PC-3 (cell line): ENCODE results near the gene CCDC197. TPM values are rescaled to one million over a fixed set of nuclear protein-coding genes. Genes with fewer than 3 reads are reported as not detected.

Source experiments
- ATAC-seq: fragments of 200-7000 bp; cut with Tn5 transposase; 2 replicates; pipeline ENCODE4 v1.9.1; 2020; ENCODE audit warnings: mild to moderate bottlenecking, moderate library complexity
- BruUV-seq: library from RNA; stranded (reverse); fragments of 400-500 nt; replicated peaks from 2 replicates; lab custom pipeline; 2021; lab: Mats Ljungman, UMichigan
- CTCF ChIA-PET: fragments of 300-600 bp; sonication (Branson Sonifier 250); formaldehyde crosslinking; loops from one replicate; lab custom pipeline; 2022; ENCODE audit warnings: antibody characterized with exemption; lab: Charles Lee
- POLR2A ChIA-PET: fragments of 300-600 bp; sonication (Branson Sonifier 250); formaldehyde crosslinking; loops from one replicate; lab custom pipeline; 2022; ENCODE audit warnings: antibody characterized with exemption; ENCODE audit not compliant: unreplicated experiment; lab: Charles Lee
- DNase-seq: peaks from one replicate; pipeline ENCODE4 v3.0.0-alpha.2; 2015
- H2AFZ ChIP-seq: fragments of 300-600 bp; sonication (generic); 2 replicates; pipeline ENCODE4 v1.6.0; 2016; ENCODE audit warnings: antibody characterized with exemption, low read length
- H3F3A ChIP-seq: fragments of 300-600 bp; sonication (generic); one replicate; pipeline ENCODE4 v1.6.0; 2017; ENCODE audit warnings: antibody characterized with exemption, low read length, control low read depth, mild to moderate bottlenecking; ENCODE audit not compliant: unreplicated experiment
- H3K27ac ChIP-seq: fragments of 300-600 bp; sonication (generic); 2 replicates; pipeline ENCODE4 v1.5.1; 2016; ENCODE audit warnings: mild to moderate bottlenecking, low read length
- H3K27me3 ChIP-seq: fragments of 300-600 bp; sonication (generic); 2 replicates; pipeline ENCODE4 v1.6.1; 2016; ENCODE audit warnings: low read length, mixed read lengths
- H3K36me3 ChIP-seq: fragments of 300-600 bp; sonication (generic); 2 replicates; pipeline ENCODE4 v1.6.1; 2016; ENCODE audit warnings: low read depth, mixed run types, low read length, mixed read lengths
- H3K4me1 ChIP-seq: fragments of 300-600 bp; sonication (generic); 2 replicates; pipeline ENCODE4 v1.5.1; 2016; ENCODE audit warnings: low read length; ENCODE audit not compliant: insufficient read depth
- H3K4me2 ChIP-seq: fragments of 300-600 bp; sonication (generic); 2 replicates; pipeline ENCODE4 v1.6.0; 2016; ENCODE audit warnings: low read length
- H3K4me3 ChIP-seq: fragments of 300-600 bp; sonication (generic); 2 replicates; pipeline ENCODE4 v1.5.1; 2016; ENCODE audit warnings: mild to moderate bottlenecking, low read length, mixed read lengths
- H3K79me2 ChIP-seq: fragments of 300-600 bp; sonication (generic); 2 replicates; pipeline ENCODE4 v1.6.1; 2017; ENCODE audit warnings: low read length, mixed read lengths
- H3K9ac ChIP-seq: fragments of 300-600 bp; sonication (generic); 2 replicates; pipeline ENCODE4 v1.6.0; 2016; ENCODE audit warnings: mild to moderate bottlenecking, low read length
- H3K9me2 ChIP-seq: fragments of 300-600 bp; sonication (generic); replicated peaks from 2 replicates; pipeline ENCODE4 v1.6.1; 2016; ENCODE audit warnings: mixed run types, low read length, mixed read lengths
- H3K9me3 ChIP-seq: fragments of 300-600 bp; sonication (generic); 2 replicates; pipeline ENCODE4 v1.6.1; 2016; ENCODE audit warnings: low read length, mixed read lengths
- H4K20me1 ChIP-seq: fragments of 300-600 bp; sonication (generic); 2 replicates; pipeline ENCODE4 v1.6.1; 2016; ENCODE audit warnings: low read length, mixed read lengths
- CTCF ChIP-seq: fragments of 300-600 bp; sonication (generic); conservative IDR thresholded peaks from 2 replicates; pipeline ENCODE4 v1.5.1; 2017; ENCODE audit warnings: antibody characterized with exemption, low read depth, mild to moderate bottlenecking, low read length
- EZH2 ChIP-seq: fragments of 300-600 bp; sonication (generic); IDR thresholded peaks from one replicate; pipeline ENCODE4 v1.6.1; 2017; ENCODE audit warnings: antibody characterized with exemption, mild to moderate bottlenecking, low read length; ENCODE audit not compliant: unreplicated experiment
- EZH2phosphoT487 ChIP-seq: fragments of 300-600 bp; sonication (generic); IDR thresholded peaks from 2 replicates; pipeline ENCODE4 v1.6.1; 2018; ENCODE audit warnings: mild to moderate bottlenecking, antibody characterized with exemption, low read length, borderline replicate concordance
- intact Hi-C: fragments of 100-400 bp; cut with micrococcal nuclease; formaldehyde crosslinking; loops from 2 replicates; pipeline ENCODE4 v1.9.0; 2023
- total RNA-seq: library from RNA; depleted of rRNA; stranded (reverse); fragments of >200 nt; gene quantifications from 2 replicates; pipeline ENCODE4 v1.2.3, GENCODE V29; 2014

The CCDC197 gene
- total RNA-seq, 1 experiment from 2014 or later = not detected

DNA sequence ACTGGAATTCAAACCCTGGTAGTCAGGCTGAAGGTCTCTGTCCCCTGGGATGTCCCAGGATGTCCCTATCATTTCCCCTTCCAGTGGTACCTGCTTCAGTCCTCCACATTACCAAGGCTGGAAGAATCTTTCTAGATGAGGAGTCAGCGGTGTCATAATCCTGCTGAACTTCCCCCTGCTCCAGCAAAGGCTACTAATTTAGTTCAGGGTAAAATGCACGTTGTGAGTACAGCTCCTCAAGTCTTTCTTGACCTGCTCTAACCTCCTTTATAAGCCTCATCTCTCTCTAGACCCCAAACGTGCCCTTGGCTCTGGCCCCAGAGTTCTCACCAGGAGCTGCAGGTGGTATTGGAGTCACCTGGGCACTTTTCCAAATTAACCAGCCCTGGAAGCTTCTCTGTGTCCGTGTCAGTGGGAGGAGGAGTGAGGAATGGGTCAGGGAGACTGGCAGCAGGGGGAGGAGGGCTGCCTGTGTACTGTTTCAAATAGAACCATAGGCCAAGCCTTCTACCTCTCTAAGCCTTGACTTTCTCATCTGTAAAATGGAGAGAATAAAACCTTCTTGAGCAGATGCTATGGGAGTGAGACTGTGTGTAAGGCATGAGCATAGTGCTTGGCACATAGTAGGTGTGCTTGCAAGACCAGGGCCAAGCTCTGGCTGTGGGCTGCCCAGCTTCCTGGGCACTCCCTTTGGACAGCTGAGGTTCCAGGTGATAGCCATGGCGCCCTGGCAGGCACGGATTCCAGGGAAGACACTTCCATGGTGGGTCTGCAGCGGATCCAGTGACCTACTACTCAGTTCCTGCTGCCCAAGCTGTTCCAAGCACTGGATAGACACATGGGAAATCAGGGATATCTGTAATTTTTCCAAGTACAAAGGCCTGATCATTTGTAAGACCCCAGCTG lies 45.2 kb upstream of the CCDC197 start:
- Histone ChIP-seq H3K79me2 (no peaks in the 10 kb centered on the region), H4K20me1 (no peaks in the 10 kb centered on the region), H3K36me3 (no peaks in the 10 kb centered on the region), H3K4me2 (no peak overlapping the region), H3K27ac (no peak overlapping the region), H3K9me3 (no peaks in the 10 kb centered on the region), H2AFZ (no peak overlapping the region), H3F3A (no peaks in the 10 kb centered on the region), H3K27me3 (no peaks in the 10 kb centered on the region), H3K9me2 (no peaks in the 10 kb centered on the region), H3K4me1 (no peaks in the 10 kb centered on the region), H3K9ac (no peak overlapping the region), H3K4me3 (no peak overlapping the region)
- BruUV-seq = no TSS peak
- ChIA-PET CTCF (no interaction called here), POLR2A (no interaction called here)
- intact Hi-C loops = no loop called here
- ATAC-seq (no peak), DNase-seq (no peak)
- no peak for TF ChIP-seq EZH2phosphoT487
- TF ChIP-seq EZH2 = no peak
- TF ChIP-seq CTCF = no peak

GRCh38 chr14:93952829-93953228 lies 44.3 kb upstream of the CCDC197 start:
- POLR2A ChIA-PET = no interaction called here
- DNase-seq (no peak), ATAC-seq (no peak)
- Histone ChIP-seq H3K27me3 (no peaks in the 10 kb centered on the region), H3F3A (no peaks in the 10 kb centered on the region), H3K9ac (no peak overlapping the region), H3K4me3 (no peak overlapping the region), H3K79me2 (no peaks in the 10 kb centered on the region), H3K4me2 (no peak overlapping the region), H3K27ac (no peak overlapping the region), H3K4me1 (no peaks in the 10 kb centered on the region), H4K20me1 (no peaks in the 10 kb centered on the region), H3K9me3 (no peaks in the 10 kb centered on the region), H3K36me3 (no peaks in the 10 kb centered on the region), H3K9me2 (no peaks in the 10 kb centered on the region), H2AFZ (no peak overlapping the region)
- TF ChIP-seq EZH2 (no peak), CTCF (no peak), EZH2phosphoT487 (no peak)
- BruUV-seq = no TSS peak
- CTCF ChIA-PET = no interaction called here
- intact Hi-C loops = no loop called here

DNA sequence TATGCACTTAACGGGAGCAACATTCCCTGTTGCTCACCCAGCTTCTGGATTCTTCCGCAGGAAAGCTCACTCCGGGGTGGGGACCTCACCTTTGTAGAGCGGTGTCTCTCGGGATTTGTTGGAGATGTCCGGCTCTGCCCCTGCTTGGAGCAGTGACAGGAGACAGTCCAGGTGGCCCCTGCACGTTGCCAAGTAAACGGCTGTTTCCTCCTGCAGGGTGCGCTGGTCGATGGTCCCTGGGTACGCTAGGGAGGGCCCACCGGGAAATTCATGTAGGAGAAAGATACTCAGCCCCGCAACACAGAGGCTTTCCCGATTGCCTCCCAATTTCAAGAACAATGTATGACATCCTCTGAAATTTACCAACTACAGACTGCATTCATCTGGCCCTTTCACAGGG lies 43.8 kb upstream of the CCDC197 start:
- H3K27ac ChIP-seq = no peak overlapping the region
- no peaks in the 10 kb centered on the region for H3K36me3 ChIP-seq
- no peak for DNase-seq
- H2AFZ ChIP-seq = no peak overlapping the region
- H3F3A ChIP-seq = no peaks in the 10 kb centered on the region
- no peak for ATAC-seq
- CTCF ChIA-PET = no interaction called here
- H3K4me1 ChIP-seq = no peaks in the 10 kb centered on the region
- POLR2A ChIA-PET = no interaction called here
- no peaks in the 10 kb centered on the region for H3K79me2 ChIP-seq
- BruUV-seq = no TSS peak
- no peaks in the 10 kb centered on the region for H3K27me3 ChIP-seq
- intact Hi-C loops = no loop called here
- no peaks in the 10 kb centered on the region for H3K9me2 ChIP-seq
- TF ChIP-seq EZH2 (no peak), EZH2phosphoT487 (no peak), CTCF (no peak)
- H3K4me3 ChIP-seq = no peak overlapping the region
- H4K20me1 ChIP-seq = no peaks in the 10 kb centered on the region
- H3K9ac ChIP-seq = no peak overlapping the region
- no peak overlapping the region for H3K4me2 ChIP-seq
- H3K9me3 ChIP-seq = no peaks in the 10 kb centered on the region
